Karpas-422 (cell line): ENCODE data around the gene PLEKHM1. TPM values are rescaled to one million over a fixed set of nuclear protein-coding genes. Genes with fewer than 3 reads are reported as not detected.

Experiments used
- DNase-seq: peaks from one replicate; pipeline ENCODE4 v3.0.0-alpha.2; 2015
- H2AFZ ChIP-seq: fragments of 200-600 bp; sonication (generic); 2 replicates; pipeline ENCODE4 v1.6.1; 2014; ENCODE audit warnings: antibody characterized with exemption, low read length, mixed read lengths
- H3K27ac ChIP-seq: fragments of 200-600 bp; sonication (generic); 2 replicates; pipeline ENCODE4 v1.5.1; 2014; ENCODE audit warnings: mild to moderate bottlenecking, low read length, moderate library complexity
- H3K27me3 ChIP-seq: fragments of 200-600 bp; sonication (generic); 2 replicates; pipeline ENCODE4 v1.6.1; 2014; ENCODE audit warnings: low read length, mixed read lengths
- H3K36me3 ChIP-seq: fragments of 200-600 bp; sonication (generic); 2 replicates; pipeline ENCODE4 v1.6.1; 2014; ENCODE audit warnings: low read length, mixed read lengths; ENCODE audit not compliant: insufficient read depth
- H3K4me1 ChIP-seq: fragments of 200-600 bp; sonication (generic); 2 replicates; pipeline ENCODE4 v1.6.1; 2014; ENCODE audit warnings: mild to moderate bottlenecking, low read length, mixed read lengths
- H3K4me2 ChIP-seq: fragments of 200-600 bp; sonication (generic); 2 replicates; pipeline ENCODE4 v1.6.1; 2014; ENCODE audit warnings: low read length, low read depth, mild to moderate bottlenecking; ENCODE audit not compliant: poor library complexity, severe bottlenecking
- H3K4me3 ChIP-seq: fragments of 200-600 bp; sonication (generic); 2 replicates; pipeline ENCODE4 v1.5.1; 2014; ENCODE audit warnings: mild to moderate bottlenecking, antibody characterized with exemption, low read length, mixed read lengths
- H3K79me2 ChIP-seq: fragments of 200-600 bp; sonication (generic); 2 replicates; pipeline ENCODE4 v1.6.1; 2014; ENCODE audit warnings: mild to moderate bottlenecking, low read length, mixed read lengths
- H3K9ac ChIP-seq: fragments of 200-600 bp; sonication (generic); 2 replicates; pipeline ENCODE4 v1.6.0; 2014; ENCODE audit warnings: low read length
- H3K9me2 ChIP-seq: fragments of 200-600 bp; sonication (generic), shearing (Covaris generic); replicated peaks from 2 replicates; pipeline ENCODE4 v1.6.0; 2014; ENCODE audit warnings: mild to moderate bottlenecking, low read length, moderate library complexity; ENCODE audit not compliant: insufficient read depth
- H3K9me3 ChIP-seq: fragments of 300-700, 200-600 bp; sonication (generic); 2 replicates; pipeline ENCODE4 v1.6.1; 2014; ENCODE audit warnings: low read length, mixed read lengths
- H4K20me1 ChIP-seq: fragments of 200-600 bp; sonication (generic); 2 replicates; pipeline ENCODE4 v1.6.1; 2014; ENCODE audit warnings: mild to moderate bottlenecking, antibody characterized with exemption, low read length, low read depth; ENCODE audit not compliant: insufficient read depth
- total RNA-seq: library from RNA; depleted of rRNA; stranded (reverse); fragments of >200 nt; shearing (Covaris generic); gene quantifications from 2 replicates; pipeline ENCODE4 v1.2.3, GENCODE V29; 2014; ENCODE audit warnings: low replicate concordance

PLEKHM1 gene
- total RNA-seq, 1 experiment from 2014 or later, result 43.1 TPM

GRCh38 chr17:45428050-45428617 is 62.4 kb downstream of the PLEKHM1 start:
- Histone ChIP-seq H3K4me1 (peaks cover 63% of the 10 kb centered on the region), H3K4me3 (peak overlapping the region; percentile 47), H3K9me3 (no peaks in the 10 kb centered on the region), H3K9me2 (no peaks in the 10 kb centered on the region), H3K27me3 (no peaks in the 10 kb centered on the region), H3K36me3 (no peaks in the 10 kb centered on the region), H2AFZ (no peak overlapping the region), H3K79me2 (no peaks in the 10 kb centered on the region), H3K4me2 (peak overlapping the region; percentile 63), H4K20me1 (no peaks in the 10 kb centered on the region), H3K9ac (peak overlapping the region; percentile 54), H3K27ac (peak overlapping the region; percentile 93)
- DNase-seq, result peak; percentile 90

- Histone ChIP-seq H3K79me2 (0 out of 2 replicates have a peak, but pooled peaks cover 2% of the 10 kb centered on the region), H3K4me2 (peak overlapping the region; percentile 63), H3K9ac (peak overlapping the region; percentile 54; the same call in 1 of the 2 replicates)
These were observed 63.2 kb downstream of the PLEKHM1 start for GRCh38 chr17:45427181-45427835.

DNA sequence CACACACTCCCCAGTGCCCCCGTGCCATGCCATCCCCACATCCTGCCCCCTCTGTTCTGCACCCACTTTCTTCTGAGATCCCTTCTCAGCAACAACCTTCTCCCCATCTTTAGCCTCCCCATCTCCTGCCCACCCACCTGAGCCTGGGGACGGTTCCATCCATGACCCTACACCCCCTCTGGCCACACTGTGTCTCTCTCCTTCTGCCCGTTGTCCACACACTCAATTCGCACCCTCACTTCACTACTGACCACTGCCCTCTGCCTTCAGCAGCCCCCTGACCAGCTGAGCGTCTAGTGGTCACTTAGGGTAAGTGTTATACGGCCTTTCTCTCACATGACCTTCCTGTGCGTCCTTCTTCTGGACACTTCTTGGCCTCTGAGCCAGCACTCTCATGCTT is 64.0 kb downstream of the PLEKHM1 start:
- H3K4me1 ChIP-seq, result peaks cover 52% of the 10 kb centered on the region
- no peak overlapping the region for H3K4me2 ChIP-seq
- 0 out of 2 replicates have a peak, but pooled peaks cover 2% of the 10 kb centered on the region for H3K79me2 ChIP-seq

More at GRCh38 chr17:45427181-45427835, 63.2 kb downstream of the PLEKHM1 start:
- no peak for DNase-seq
- Histone ChIP-seq H4K20me1 (no peaks in the 10 kb centered on the region), H3K27ac (no peak overlapping the region), H3K36me3 (no peaks in the 10 kb centered on the region), H2AFZ (no peak overlapping the region), H3K9me3 (no peaks in the 10 kb centered on the region), H3K4me3 (no peak overlapping the region), H3K27me3 (no peaks in the 10 kb centered on the region), H3K9me2 (no peaks in the 10 kb centered on the region), H3K4me1 (peaks cover 56% of the 10 kb centered on the region)

DNA sequence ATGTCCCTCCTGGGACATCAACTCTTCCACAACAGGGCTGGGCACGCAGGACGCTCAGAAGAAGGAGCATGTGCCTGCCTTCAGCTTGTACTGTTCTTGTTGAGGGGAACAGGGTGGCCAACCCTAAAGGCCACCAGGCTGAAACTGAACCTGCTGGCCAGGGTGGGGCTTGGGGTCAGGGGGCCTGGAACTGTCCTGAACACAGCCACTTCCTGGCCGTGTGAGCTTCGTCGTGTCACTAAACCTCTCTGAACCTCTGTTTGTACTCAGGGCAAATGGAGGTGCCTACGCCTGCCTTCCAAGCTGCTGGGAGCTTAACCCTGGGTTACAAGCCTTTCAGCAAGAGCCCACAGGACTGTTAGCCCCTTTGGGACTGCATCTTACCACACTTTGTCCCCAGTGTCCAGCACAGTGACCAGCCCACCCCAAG is 64.5 kb downstream of the PLEKHM1 start:
- Histone ChIP-seq H3K9me3 (no peaks in the 10 kb centered on the region), H4K20me1 (no peaks in the 10 kb centered on the region), H3K4me2 (peak overlapping the region; percentile 61), H2AFZ (no peak overlapping the region), H3K9ac (no peak overlapping the region), H3K4me3 (no peak overlapping the region), H3K79me2 (0 out of 2 replicates have a peak, but pooled peaks cover 2% of the 10 kb centered on the region), H3K27ac (no peak overlapping the region), H3K4me1 (peaks cover 48% of the 10 kb centered on the region), H3K27me3 (no peaks in the 10 kb centered on the region), H3K9me2 (no peaks in the 10 kb centered on the region), H3K36me3 (no peaks in the 10 kb centered on the region)
- DNase-seq, result no peak

More for the DNA sequence above, 64.0 kb downstream of the PLEKHM1 start:
- no peak overlapping the region for H3K4me3 ChIP-seq
- H4K20me1 ChIP-seq, result no peaks in the 10 kb centered on the region
- no peaks in the 10 kb centered on the region for H3K9me2 ChIP-seq
- no peak overlapping the region for H3K9ac ChIP-seq
- H3K9me3 ChIP-seq, result no peaks in the 10 kb centered on the region
- no peaks in the 10 kb centered on the region for H3K27me3 ChIP-seq
- no peak overlapping the region for H3K27ac ChIP-seq
- no peaks in the 10 kb centered on the region for H3K36me3 ChIP-seq
- H2AFZ ChIP-seq, result no peak overlapping the region
- DNase-seq, result no peak

DNA sequence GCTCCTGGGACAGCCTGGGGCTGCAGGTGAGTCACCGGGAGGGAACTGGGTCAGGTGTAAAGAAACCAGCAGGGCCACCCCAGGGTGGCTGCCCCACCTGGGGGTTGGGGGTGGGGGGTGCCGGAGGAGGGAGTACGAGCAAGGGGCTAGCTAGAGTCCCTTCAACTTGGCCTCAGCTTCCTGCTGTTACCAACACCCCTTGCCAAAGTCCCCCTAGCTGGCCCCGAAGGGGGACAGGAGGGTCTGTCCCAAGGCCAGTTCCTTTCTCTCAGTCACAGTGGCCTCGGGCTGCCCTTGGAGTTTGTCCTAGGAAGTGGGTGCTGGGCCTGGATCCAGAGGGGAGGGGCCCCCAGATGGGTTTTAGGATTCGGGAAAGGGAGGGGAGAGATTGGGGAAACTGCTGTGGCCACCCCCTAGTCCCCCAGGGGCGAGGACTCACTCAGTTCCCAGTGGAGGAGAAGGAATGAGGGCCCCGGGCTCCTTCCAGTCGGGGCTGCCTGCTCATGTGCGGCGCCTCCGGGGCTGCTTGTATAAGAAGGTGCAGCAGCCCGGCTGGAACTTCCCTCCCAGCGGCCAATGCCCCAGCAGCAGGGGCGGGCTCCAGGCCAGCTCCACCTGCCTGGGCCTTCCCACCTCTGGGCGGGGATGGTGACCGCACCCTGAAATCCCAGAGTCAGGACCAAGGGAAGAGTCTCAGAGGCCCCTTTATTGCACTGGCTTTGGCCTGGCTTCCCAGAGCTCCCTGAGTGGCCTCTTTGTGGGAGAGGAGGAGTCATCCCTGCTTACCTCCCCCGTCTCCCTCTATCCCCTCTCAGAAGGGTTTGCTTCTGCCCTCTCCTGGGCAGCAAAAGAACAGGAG is 65.2 kb downstream of the PLEKHM1 start:
- Histone ChIP-seq H3K4me1 (peaks cover 41% of the 10 kb centered on the region), H4K20me1 (no peaks in the 10 kb centered on the region), H3K9me2 (no peaks in the 10 kb centered on the region), H2AFZ (no peak overlapping the region), H3K9ac (peak overlapping the region; percentile 62), H3K79me2 (0 out of 2 replicates have a peak, but pooled peaks cover 2% of the 10 kb centered on the region), H3K9me3 (no peaks in the 10 kb centered on the region), H3K4me3 (peak overlapping the region; percentile 52; the same call in 1 of the 2 replicates), H3K36me3 (no peaks in the 10 kb centered on the region), H3K27me3 (no peaks in the 10 kb centered on the region), H3K4me2 (peak overlapping the region; percentile 61), H3K27ac (no peak overlapping the region)
- DNase-seq, result peak; percentile 55

- H3K79me2 ChIP-seq, result 0 out of 2 replicates have a peak, but pooled peaks cover 2% of the 10 kb centered on the region
- H3K4me3 ChIP-seq, result no peak overlapping the region; the same call in 1 of the 2 replicates
- H3K4me2 ChIP-seq, result peak overlapping the region; percentile 61
These were observed 65.8 kb downstream of the PLEKHM1 start for GRCh38 chr17:45424769-45425124.

GRCh38 chr17:45423975-45424335 is 66.6 kb downstream of the PLEKHM1 start:
- Histone ChIP-seq H3K27ac (no peak overlapping the region), H3K4me1 (peaks cover 40% of the 10 kb centered on the region), H3K4me2 (no peak overlapping the region), H3K9me2 (no peaks in the 10 kb centered on the region), H3K9me3 (no peaks in the 10 kb centered on the region), H4K20me1 (no peaks in the 10 kb centered on the region), H3K27me3 (no peaks in the 10 kb centered on the region), H3K9ac (no peak overlapping the region), H3K4me3 (no peak overlapping the region), H3K79me2 (peaks cover 3% of the 10 kb centered on the region), H3K36me3 (no peaks in the 10 kb centered on the region), H2AFZ (no peak overlapping the region)
- DNase-seq, result no peak

More at GRCh38 chr17:45424769-45425124, 65.8 kb downstream of the PLEKHM1 start:
- Histone ChIP-seq H3K9ac (peak overlapping the region; percentile 62), H2AFZ (no peak overlapping the region), H3K36me3 (no peaks in the 10 kb centered on the region), H4K20me1 (no peaks in the 10 kb centered on the region), H3K9me3 (no peaks in the 10 kb centered on the region), H3K9me2 (no peaks in the 10 kb centered on the region), H3K27me3 (no peaks in the 10 kb centered on the region), H3K4me1 (peaks cover 41% of the 10 kb centered on the region), H3K27ac (no peak overlapping the region)
- DNase-seq, result no peak
